ENCODE measurements around the gene COL16A1.
"Not testable (repeated sequence)": the region's sequence is repeated elsewhere in the genome, so short reads cannot be mapped to it uniquely, and the experiment has no call there.

- not testable (repeated sequence) for TF ChIP-seq CTCF, POLR2A (IDR thresholded peaks at IDR 0.05)
Measured at GRCh38 chr1:31707059-31707600, 3.3 kb upstream of the COL16A1 start.

Measured in ovary (tissue), 3 donors.